GM18505 (cell line): Measurements from ENCODE around the gene C1RL.

Source experiments
- ATAC-seq: cut with Tn5 transposase; IDR thresholded peaks from one replicate; pipeline ENCODE4 v1.9.1; 2021; ENCODE audit not compliant: unreplicated experiment
- POLR2A ChIP-seq: IDR thresholded peaks from 4 replicates; pipeline ENCODE4 v1.6.1; 2011; ENCODE audit warnings: borderline replicate concordance; ENCODE audit not compliant: insufficient read depth, insufficient read length; ENCODE audit errors: extremely low read depth

The C1RL gene

GRCh38 chr12:7047306-7047705 lies 61.7 kb downstream of the C1RL start:
- no peak for ATAC-seq
- TF ChIP-seq POLR2A: no peak

GRCh38 chr12:7046383-7047105 lies 62.5 kb downstream of the C1RL start:
- TF ChIP-seq POLR2A: no peak
- no peak for ATAC-seq

- no peak for ATAC-seq
- TF ChIP-seq POLR2A: no peak
These were observed 63.1 kb downstream of the C1RL start for GRCh38 chr12:7045913-7046312.
